Chondrocyte (in vitro differentiated cells): ENCODE results near the gene SLC15A2. TPM values are rescaled to one million over a fixed set of nuclear protein-coding genes. Genes with fewer than 3 reads are reported as not detected.

Experiments used
- DNase-seq: peaks from one replicate; pipeline ENCODE4 v3.0.0; 2021; ENCODE audit warnings: mixed read lengths, low spot score
- H3K27ac Mint-ChIP-seq: one replicate; pipeline ENCODE4 v1.8.0; 2021; ENCODE audit warnings: mild to moderate bottlenecking, moderate library complexity, mixed read lengths; ENCODE audit not compliant: unreplicated experiment
- H3K27me3 Mint-ChIP-seq: 2 replicates; pipeline ENCODE4 v1.8.0; 2021; ENCODE audit warnings: low read depth, mixed read lengths
- H3K36me3 Mint-ChIP-seq: 2 replicates; pipeline ENCODE4 v1.8.0; 2021; ENCODE audit warnings: low read depth, mixed read lengths
- H3K4me1 Mint-ChIP-seq: 2 replicates; pipeline ENCODE4 v1.8.0; 2021; ENCODE audit warnings: low read depth, mild to moderate bottlenecking, mixed read lengths
- H3K4me3 Mint-ChIP-seq: one replicate; pipeline ENCODE4 v1.8.0; 2021; ENCODE audit warnings: mild to moderate bottlenecking, moderate library complexity, mixed read lengths; ENCODE audit not compliant: unreplicated experiment
- H3K9me3 Mint-ChIP-seq: 2 replicates; pipeline ENCODE4 v1.8.0; 2021; ENCODE audit warnings: low read depth, mixed read lengths
- total RNA-seq: library from RNA; stranded (reverse); gene quantifications from 3 replicates; pipeline ENCODE4 v1.2.1, GENCODE V29; 2021
- TF ChIP-seq, protein P1 (sequence below): fragments of 200-600 bp; sonication (generic); IDR thresholded peaks from 2 replicates; pipeline ENCODE4 v1.5.0; 2021; ENCODE audit warnings: antibody characterized with exemption, mild to moderate bottlenecking, moderate library complexity

Gene SLC15A2
- total RNA-seq, 1 donor from 2014 or later = 1.4 TPM

DNA sequence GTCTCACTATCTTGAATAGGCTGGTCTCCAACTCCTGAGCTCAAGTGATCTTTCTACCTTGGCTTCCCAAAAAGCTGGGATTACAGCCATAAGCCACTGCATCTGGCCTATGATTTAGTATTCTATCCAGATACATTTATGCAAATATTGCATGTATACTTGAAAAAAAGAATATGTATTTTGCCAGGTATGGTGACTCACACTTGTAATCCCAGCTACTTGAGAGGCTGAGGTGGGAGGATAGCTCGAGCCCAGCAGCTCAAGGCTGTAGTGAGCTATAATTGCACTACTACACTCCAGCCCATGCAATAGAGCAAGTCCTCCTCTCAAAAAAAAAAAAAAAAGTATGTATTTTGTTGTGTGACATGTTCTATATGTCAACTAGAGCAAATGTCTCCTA, 54.4 kb downstream of the SLC15A2 start:
- H3K4me3 Mint-ChIP-seq = no peak overlapping the region
- DNase-seq = no peak
- peaks cover 9% of the 10 kb centered on the region for H3K9me3 Mint-ChIP-seq
- TF ChIP-seq, protein P1, sequence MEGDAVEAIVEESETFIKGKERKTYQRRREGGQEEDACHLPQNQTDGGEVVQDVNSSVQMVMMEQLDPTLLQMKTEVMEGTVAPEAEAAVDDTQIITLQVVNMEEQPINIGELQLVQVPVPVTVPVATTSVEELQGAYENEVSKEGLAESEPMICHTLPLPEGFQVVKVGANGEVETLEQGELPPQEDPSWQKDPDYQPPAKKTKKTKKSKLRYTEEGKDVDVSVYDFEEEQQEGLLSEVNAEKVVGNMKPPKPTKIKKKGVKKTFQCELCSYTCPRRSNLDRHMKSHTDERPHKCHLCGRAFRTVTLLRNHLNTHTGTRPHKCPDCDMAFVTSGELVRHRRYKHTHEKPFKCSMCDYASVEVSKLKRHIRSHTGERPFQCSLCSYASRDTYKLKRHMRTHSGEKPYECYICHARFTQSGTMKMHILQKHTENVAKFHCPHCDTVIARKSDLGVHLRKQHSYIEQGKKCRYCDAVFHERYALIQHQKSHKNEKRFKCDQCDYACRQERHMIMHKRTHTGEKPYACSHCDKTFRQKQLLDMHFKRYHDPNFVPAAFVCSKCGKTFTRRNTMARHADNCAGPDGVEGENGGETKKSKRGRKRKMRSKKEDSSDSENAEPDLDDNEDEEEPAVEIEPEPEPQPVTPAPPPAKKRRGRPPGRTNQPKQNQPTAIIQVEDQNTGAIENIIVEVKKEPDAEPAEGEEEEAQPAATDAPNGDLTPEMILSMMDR = no peak
- H3K36me3 Mint-ChIP-seq = peaks cover 4% of the 10 kb centered on the region
- no peaks in the 10 kb centered on the region for H3K27me3 Mint-ChIP-seq
- H3K4me1 Mint-ChIP-seq = no peaks in the 10 kb centered on the region
- no peak overlapping the region for H3K27ac Mint-ChIP-seq

GRCh38 chr3:121951291-121951919, 57.2 kb downstream of the SLC15A2 start:
- no peaks in the 10 kb centered on the region for H3K4me1 Mint-ChIP-seq
- DNase-seq = no peak
- TF ChIP-seq, protein P1 = no peak
- H3K36me3 Mint-ChIP-seq = peaks cover 4% of the 10 kb centered on the region
- no peak overlapping the region for H3K4me3 Mint-ChIP-seq
- no peaks in the 10 kb centered on the region for H3K27me3 Mint-ChIP-seq
- H3K9me3 Mint-ChIP-seq = peaks cover 9% of the 10 kb centered on the region
- no peak overlapping the region for H3K27ac Mint-ChIP-seq

GRCh38 chr3:121956363-121956762, 62.2 kb downstream of the SLC15A2 start:
- no peak for DNase-seq
- Mint-ChIP-seq H3K27me3 (no peaks in the 10 kb centered on the region), H3K4me3 (no peak overlapping the region), H3K27ac (no peak overlapping the region), H3K36me3 (peaks cover 3% of the 10 kb centered on the region), H3K4me1 (no peaks in the 10 kb centered on the region), H3K9me3 (peaks cover 9% of the 10 kb centered on the region)
- TF ChIP-seq, protein P1 = no peak

GRCh38 chr3:121957674-121958415, 63.6 kb downstream of the SLC15A2 start:
- TF ChIP-seq, protein P1 = no peak
- H3K4me3 Mint-ChIP-seq = no peak overlapping the region

GRCh38 chr3:121958801-121959200, 64.6 kb downstream of the SLC15A2 start:
- Mint-ChIP-seq H3K4me3 (no peak overlapping the region), H3K27ac (no peak overlapping the region), H3K9me3 (no peaks in the 10 kb centered on the region), H3K4me1 (no peaks in the 10 kb centered on the region), H3K36me3 (no peaks in the 10 kb centered on the region), H3K27me3 (no peaks in the 10 kb centered on the region)
- TF ChIP-seq, protein P1 = no peak
- no peak for DNase-seq

More at GRCh38 chr3:121957674-121958415, 63.6 kb downstream of the SLC15A2 start:
- no peak for DNase-seq
- H3K36me3 Mint-ChIP-seq = no peaks in the 10 kb centered on the region
- no peaks in the 10 kb centered on the region for H3K9me3 Mint-ChIP-seq
- no peaks in the 10 kb centered on the region for H3K4me1 Mint-ChIP-seq
- no peaks in the 10 kb centered on the region for H3K27me3 Mint-ChIP-seq
- H3K27ac Mint-ChIP-seq = no peak overlapping the region
